Stimulated activated CD4-positive, alpha-beta T cell treated with anti-CD3 and anti-CD28 coated beads, Interleukin-1b, Interleukin-23, amount 100 ng/mL, for 1 hour (primary cell): ENCODE results near the gene IL9R.
"Not testable (repeated sequence)": the region's sequence is repeated elsewhere in the genome, so short reads cannot be mapped to it uniquely, and the experiment has no call there.

ENCODE experiments used
- DNase-seq, 2 donors: peaks; one replicate each; pipeline ENCODE4 v3.0.0-alpha.2; 2020; ENCODE audit warnings: low read depth in 2 of 2

IL9R gene

GRCh38 chrX:155998761-155999510 lies 1.4 kb downstream of the IL9R start:
- DNase-seq: no peak

- DNase-seq: not testable (repeated sequence)
These were observed 2.3 kb downstream of the IL9R start for GRCh38 chrX:155999751-156000150.

GRCh38 chrX:156000361-156000926 lies 2.9 kb downstream of the IL9R start:
- DNase-seq: no peak

DNA sequence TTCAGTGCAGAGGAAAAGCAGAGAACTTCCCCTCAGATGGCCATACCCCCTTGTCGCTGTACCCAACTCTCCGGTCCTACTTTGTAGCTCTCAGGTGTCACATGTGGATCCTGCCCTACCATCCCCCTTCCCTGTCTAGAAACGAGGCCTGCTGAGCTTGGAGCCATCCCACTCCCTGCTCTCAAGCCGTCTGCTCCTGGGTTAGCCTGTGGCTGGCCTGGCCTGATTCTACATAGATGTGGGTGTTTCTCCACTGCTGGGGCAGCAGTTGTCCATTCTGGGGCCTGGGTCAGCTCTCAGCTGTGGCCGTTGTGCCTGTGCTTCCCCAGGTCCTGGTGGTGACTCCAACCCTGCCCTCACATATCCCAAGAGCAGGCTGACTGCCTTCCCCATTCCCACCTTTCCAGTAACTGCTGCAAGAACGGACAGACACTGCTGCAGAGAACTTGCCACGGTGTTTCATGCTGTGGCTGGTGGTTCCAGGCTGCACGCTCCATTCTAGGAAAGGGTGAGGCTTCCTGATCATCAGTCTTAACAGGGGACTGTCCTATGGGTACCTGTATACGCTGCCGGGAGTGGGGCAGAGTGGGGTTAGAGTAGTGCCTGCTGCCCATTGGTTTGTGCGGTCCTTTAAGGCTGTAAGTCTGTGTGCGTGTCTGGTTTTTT lies 3.6 kb downstream of the IL9R start:
- no peak for DNase-seq

DNA sequence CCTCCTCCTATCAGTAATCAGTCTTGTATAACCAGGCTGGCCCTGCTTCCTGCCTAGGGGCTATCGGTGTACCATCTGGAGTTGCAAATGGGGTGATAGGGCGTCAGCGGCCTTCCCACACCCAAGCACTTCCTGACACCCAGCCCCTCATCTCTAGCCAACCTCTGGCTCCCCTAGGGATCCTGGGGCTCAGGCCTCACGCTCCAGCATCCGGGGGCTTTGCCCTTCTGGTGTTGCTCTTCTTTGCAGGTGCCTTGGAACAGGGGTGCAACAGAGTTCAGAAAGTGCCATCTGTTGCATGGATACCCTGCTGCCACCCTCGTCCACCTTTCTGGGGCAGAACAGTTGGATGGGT lies 4.1 kb downstream of the IL9R start:
- no peak for DNase-seq

GRCh38 chrX:156002507-156002906 lies 5.0 kb downstream of the IL9R start:
- no peak for DNase-seq

- DNase-seq: no peak
These were observed 6.1 kb downstream of the IL9R start for GRCh38 chrX:156003486-156004185.

DNA sequence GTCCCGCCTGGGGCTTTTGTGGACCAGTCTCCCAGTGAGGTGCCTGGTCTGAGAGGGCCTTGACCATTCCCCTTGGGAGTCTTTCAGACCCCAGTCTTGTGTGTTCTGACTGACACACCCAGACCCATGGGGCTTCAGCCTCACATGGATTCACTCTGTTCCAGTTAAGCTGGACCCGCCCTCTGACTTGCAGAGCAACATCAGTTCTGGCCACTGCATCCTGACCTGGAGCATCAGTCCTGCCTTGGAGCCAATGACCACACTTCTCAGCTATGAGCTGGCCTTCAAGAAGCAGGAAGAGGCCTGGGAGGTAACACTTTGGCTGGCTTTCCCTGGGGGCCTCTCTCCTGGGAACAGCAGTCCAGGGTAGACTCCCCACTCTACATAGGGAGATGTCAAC lies 6.8 kb downstream of the IL9R start:
- no peak for DNase-seq

DNA sequence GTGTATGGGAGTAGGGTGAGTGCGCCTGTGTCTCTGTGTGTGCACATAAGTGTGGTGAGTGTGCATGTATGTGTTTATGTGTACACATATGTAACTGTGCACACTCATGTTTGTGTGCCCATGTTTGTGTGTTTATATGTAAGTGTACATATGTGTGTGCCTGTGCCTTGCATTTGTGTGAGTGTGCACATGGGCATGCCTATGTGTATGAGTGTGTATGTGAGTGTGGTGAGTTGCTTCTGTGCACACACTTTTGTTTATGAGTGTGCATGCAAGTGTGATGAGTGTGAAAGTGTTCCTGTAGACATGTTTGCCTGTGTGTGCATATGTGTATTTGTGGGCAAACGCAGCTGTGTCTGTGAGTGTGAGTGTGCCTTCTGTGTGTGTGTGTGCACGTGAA lies 7.2 kb downstream of the IL9R start:
- no peak for DNase-seq

DNA sequence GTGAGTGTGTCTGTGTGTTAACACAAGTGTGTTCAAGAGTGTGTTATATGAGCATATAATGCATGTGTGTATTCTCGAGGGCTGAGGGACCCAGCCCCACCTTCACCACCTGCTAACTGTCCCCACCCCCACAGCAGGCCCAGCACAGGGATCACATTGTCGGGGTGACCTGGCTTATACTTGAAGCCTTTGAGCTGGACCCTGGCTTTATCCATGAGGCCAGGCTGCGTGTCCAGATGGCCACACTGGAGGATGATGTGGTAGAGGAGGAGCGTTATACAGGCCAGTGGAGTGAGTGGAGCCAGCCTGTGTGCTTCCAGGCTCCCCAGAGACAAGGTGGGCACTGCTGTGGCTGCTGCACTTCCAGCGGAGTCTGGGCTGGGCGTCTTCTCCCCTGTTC lies 7.6 kb downstream of the IL9R start:
- DNase-seq: no peak

- not testable (repeated sequence) for DNase-seq
These were observed 9.0 kb downstream of the IL9R start for GRCh38 chrX:156006468-156006867.

DNA sequence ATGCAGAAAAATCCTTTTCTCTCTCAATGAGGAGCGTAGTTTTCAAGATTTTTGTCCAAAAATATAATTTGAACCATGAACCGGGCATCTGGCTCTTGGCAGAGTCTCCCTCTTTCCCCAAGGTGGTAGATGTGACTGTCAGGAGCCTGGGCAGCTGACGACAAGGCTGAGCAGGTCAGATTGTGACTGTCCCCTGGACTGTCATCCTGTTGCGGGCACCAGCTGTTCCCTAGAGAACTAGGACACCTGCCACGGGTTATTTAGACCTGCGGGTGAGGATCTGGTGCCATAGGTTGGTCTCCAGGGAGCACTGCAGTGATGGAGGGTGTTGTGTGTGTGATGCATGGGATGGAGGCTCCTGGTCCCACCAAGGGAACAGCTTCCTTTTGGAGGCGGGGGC lies 10.9 kb downstream of the IL9R start:
- not testable (repeated sequence) for DNase-seq

DNA sequence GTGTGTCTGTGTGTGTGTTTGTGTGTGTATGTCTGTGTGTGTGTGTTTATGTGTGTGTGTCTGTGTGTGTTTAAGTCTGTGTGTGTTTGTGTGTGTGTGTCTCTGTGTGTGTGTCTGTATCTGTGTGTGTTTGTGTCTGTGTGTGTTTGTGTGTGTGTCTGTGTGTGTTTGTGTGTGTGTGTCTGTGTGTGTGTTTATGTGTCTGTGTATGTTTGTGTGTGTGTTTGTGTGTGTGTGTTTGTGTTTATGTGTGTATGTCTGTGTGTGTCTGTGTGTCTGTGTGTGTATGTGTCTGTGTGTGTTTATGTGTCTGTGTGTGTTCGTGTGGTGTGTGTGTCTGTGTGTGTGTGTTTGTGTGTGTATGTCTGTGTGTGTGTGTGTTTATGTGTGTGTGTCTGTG lies 11.4 kb downstream of the IL9R start:
- DNase-seq: no peak

DNA sequence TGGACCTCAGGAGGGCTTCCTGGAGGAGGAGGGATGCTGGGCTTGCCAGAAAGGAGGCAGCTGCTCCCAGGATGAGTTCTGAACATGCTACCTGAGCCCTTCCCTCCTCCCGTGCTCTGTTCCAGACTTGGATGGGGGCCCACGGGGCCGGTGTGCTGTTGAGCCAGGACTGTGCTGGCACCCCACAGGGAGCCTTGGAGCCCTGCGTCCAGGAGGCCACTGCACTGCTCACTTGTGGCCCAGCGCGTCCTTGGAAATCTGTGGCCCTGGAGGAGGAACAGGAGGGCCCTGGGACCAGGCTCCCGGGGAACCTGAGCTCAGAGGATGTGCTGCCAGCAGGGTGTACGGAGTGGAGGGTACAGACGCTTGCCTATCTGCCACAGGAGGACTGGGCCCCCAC lies 12.2 kb downstream of the IL9R start:
- DNase-seq: not testable (repeated sequence)

GRCh38 chrX:156013286-156013953 lies 15.9 kb downstream of the IL9R start:
- DNase-seq: not testable (repeated sequence)

DNA sequence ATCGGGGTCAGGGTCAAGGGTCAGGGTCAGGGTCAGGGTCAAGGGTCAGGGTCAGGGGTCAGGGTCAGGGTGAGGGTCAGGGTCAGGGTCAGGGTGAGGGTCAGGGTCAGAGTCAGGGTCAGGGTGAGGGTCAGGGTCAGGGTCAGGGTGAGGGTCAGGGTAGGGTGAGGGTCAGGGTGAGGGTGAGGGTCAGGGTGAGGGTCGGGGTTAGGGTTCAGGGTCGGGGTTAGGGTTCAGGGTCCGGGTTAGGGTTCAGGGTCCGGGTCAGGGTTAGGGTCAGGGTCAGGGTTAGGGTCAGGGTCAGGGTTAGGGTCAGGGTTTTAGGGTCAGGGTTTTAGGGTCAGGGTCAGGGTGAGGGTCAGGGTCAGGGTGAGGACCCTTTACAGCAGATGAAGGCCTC lies 22.4 kb downstream of the IL9R start:
- DNase-seq: not testable (repeated sequence)

DNA sequence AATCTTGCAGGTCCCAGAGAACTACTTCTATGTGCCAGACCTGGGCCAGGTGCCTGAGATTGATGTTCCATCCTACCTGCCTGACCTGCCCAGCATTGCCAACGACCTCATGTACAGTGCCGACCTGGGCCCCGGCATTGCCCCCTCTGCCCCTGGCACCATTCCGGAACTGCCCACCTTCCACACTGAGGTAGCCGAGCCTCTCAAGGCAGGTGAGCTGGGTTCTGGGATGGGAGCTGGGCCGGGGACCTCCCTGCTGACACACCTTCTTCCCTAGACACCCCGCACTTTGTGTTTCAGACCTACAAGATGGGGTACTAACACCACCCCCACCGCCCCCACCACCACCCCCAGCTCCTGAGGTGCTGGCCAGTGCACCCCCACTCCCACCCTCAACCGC lies 25.5 kb downstream of the IL9R start:
- not testable (repeated sequence) for DNase-seq

- DNase-seq: not testable (repeated sequence)
These were observed 27.5 kb downstream of the IL9R start for GRCh38 chrX:156024949-156025492.

DNA sequence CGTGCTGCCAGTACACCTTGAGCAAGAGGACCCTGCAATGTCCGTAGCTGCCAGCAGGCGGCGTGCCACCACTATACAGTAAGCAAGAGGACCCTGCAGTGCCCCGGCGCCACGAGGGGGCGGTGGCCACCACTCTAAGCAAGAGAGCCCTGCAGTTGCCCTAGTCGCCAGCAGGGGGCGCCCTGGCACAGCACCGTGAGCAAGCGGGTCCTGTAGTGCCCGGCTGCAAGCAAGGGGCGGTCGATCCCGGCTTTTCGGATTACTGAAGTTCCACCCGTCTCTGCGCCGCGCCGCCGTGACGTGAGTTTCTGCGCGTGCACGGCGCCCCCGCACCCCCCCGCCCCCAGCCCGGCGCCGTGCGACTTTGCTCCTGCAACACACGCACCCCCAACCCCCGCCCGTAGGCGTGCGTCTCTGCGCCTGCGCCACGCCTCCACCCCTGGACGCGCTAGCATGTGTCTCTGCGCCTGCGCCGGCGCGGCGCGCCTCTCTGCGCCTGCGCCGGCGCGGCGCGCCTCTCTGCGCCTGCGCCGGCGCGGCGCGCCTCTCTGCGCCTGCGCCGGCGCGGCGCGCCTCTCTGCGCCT lies 31.2 kb downstream of the IL9R start:
- not testable (repeated sequence) for DNase-seq

DNA sequence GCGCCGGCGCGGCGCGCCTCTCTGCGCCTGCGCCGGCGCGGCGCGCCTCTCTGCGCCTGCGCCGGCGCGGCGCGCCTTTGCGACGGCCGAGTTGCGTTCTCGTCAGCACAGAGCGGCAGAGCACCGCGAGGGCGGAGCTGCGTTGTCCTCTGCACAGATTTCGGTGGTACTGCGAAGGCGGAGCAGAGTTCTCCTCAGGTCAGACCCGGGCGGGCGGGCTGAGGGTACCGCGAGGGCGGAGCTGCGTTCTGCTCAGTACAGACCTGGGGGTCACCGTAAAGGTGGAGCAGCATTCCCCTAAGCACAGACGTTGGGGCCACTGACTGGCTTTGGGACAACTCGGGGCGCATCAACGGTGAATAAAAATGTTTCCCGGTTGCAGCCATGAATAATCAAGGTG lies 31.8 kb downstream of the IL9R start:
- DNase-seq: not testable (repeated sequence)

- not testable (repeated sequence) for DNase-seq
These were observed 32.4 kb downstream of the IL9R start for GRCh38 chrX:156029707-156030442.
